22Rv1 (cell line): ENCODE results near the gene CLNS1A.

Source experiments
- ZFX ChIP-seq: fragments of 450-650 bp; IDR thresholded peaks from 2 replicates; pipeline ENCODE4 v1.6.1; 2017; ENCODE audit warnings: antibody characterized with exemption, borderline replicate concordance
- TF ChIP-seq, protein P1 (sequence below): fragments of 450-650 bp; IDR thresholded peaks from 2 replicates; pipeline ENCODE4 v1.5.1; 2017; ENCODE audit warnings: mild to moderate bottlenecking

DNA sequence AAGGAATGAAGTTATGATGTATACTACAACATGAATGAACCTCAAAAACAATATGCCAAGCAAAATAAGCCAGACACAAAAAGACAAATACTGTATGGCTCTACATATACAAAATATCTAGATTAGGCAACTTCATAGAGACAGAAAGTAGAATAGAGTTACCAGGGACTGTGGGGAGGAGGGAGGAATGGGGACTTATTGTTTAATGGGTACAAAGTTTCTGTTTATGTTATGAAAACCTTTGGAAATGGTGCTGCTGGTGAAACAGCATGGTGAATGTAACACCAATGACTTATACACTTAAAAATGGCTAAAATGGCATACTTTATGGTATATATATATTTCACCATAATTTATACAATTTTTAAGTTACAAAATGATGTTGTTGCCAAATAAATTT, 43.7 kb downstream of the CLNS1A start:
- TF ChIP-seq, protein P1, sequence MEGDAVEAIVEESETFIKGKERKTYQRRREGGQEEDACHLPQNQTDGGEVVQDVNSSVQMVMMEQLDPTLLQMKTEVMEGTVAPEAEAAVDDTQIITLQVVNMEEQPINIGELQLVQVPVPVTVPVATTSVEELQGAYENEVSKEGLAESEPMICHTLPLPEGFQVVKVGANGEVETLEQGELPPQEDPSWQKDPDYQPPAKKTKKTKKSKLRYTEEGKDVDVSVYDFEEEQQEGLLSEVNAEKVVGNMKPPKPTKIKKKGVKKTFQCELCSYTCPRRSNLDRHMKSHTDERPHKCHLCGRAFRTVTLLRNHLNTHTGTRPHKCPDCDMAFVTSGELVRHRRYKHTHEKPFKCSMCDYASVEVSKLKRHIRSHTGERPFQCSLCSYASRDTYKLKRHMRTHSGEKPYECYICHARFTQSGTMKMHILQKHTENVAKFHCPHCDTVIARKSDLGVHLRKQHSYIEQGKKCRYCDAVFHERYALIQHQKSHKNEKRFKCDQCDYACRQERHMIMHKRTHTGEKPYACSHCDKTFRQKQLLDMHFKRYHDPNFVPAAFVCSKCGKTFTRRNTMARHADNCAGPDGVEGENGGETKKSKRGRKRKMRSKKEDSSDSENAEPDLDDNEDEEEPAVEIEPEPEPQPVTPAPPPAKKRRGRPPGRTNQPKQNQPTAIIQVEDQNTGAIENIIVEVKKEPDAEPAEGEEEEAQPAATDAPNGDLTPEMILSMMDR = no peak
- no peak for TF ChIP-seq ZFX
